ENCODE measurements around the gene PXMP2.

PXMP2 gene

DNA sequence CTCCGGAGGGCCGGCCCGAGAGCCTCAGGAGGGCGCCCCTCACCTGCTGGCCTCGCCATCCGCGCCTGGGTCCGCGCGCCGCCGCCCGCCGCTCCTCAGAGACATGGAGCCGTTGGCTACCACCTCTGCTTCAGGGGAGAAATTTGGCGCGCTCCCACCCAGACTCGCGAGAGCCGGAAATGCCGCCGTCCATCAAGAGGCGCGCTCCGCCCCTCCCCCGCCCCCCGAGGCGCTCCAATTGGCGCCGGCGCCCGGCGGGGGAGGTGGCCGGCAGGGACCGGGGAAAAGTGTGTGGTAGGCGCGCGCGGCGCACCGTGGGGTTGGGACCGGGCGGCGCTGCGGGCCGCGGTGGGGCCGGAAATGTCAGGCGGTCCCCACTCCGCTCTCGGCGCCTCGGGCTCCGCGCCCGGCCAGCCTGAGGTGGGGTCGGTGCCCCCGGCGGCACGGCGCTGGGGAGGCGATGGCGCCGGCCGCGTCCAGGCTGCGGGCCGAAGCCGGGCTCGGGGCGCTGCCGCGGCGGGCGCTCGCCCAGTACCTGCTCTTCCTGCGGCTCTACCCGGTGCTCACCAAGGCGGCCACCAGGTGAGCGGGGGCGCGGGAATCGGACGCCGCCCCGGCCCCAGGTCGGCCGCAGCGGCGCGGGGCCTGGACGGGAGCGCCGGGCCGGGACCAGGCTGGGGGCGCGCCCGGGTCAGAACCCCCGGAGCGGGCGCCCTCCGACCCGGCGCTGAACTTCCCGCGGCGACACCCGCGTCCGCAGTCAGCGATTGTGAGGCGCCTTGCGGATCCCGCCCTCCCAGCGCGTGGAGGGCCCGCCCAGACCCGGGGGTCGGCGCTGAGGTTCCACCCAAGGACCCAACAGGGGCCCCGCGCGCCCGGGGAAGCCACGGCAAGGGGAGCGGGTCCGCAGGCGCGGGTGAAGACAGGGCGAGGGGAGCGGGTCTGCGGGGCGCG lies at the start of gene PXMP2, which contains the start of gene POLE:
Gene PXMP2 (plus strand): TSS at position 377 of the 954 bp plus-strand sequence. CDS start 84 bp downstream, at position 461.
Gene POLE (minus strand): TSS at position 132 of the 954 bp plus-strand sequence. CDS start 27 bp downstream, at position 105.
- Mint-ChIP-seq H3K27ac (peak within 1 kb of the TSS; percentile 84), H3K4me1 (ENCODE audit: low read depth) (peaks cover 25% of the 10 kb centered on the region), H3K27me3 (ENCODE audit: low read depth) (no peaks in the 10 kb centered on the region), H3K4me3 (peak within 1 kb of the TSS; percentile 80), H3K9me3 (no peaks in the 10 kb centered on the region), H3K36me3 (ENCODE audit: low read depth) (peaks cover 14% of the 10 kb centered on the region)
- peak; percentile 90 for DNase-seq (ENCODE audit: low spot score)

DNA sequence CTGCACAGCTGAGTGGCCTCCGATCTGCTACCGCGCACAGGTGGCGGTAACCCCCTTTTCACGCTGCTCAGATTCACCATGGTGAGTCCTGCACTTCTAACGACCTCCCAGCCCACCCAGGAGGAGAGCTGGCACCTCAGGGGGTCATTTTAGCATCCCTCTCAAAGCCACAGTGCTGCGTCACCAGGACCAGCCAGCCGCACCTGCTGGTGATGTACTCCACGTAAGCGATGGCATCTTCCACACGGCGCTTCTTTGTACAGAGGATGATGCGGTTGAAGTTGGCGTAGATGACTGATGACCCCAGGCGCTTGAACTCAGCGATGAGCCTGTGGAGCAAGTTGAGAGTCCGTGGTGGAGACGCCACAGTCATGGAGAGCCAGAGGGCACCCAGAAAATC lies 49.6 kb upstream of the PXMP2 start:
- no peak for DNase-seq (ENCODE audit: low spot score)
- Mint-ChIP-seq H3K27me3 (ENCODE audit: low read depth) (no peaks in the 10 kb centered on the region), H3K4me1 (ENCODE audit: low read depth) (peaks cover 7% of the 10 kb centered on the region), H3K4me3 (no peak overlapping the region), H3K27ac (no peak overlapping the region), H3K9me3 (no peaks in the 10 kb centered on the region), H3K36me3 (ENCODE audit: low read depth) (peaks cover 69% of the 10 kb centered on the region)

DNA sequence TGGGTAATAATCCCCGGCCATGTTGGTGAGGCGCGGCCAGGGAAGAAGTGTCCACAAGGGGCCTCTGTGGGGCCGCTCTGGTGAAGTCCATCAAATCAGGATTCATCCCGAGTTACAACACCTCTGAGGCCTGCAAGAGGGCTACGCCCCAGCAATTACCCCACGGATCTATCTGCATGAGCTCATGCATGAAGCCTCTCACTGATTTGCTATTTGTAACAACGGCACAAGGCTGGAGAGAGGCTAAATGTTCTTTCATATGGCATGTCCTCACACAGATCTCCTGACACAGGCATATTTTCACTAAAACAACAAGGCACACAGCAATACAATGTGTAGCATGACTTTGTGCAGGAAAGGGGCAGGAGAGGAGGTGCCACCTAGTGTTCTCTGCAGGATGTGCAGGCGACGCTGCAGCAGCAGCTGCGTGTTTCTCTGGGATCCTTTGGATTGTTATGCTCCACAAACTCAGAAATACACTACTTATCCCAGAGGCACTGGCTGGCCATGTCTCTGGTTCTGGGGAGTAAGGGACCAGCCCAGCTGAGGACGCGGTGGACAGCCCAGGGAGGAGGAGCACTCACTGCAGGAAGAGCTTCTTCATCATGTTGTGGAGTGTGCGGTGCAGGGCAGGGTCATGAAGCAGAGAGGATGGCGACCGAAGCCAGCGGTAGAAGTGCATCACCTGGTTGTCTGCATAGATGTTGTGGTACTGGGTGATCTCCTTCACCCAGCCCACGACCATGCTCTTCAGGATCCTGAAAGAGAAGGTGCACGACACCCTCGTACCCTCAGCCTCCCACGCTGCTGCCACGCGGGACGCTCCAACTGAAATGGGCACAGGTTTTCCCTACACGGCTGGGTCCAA lies 48.6 kb upstream of the PXMP2 start:
- no peak for DNase-seq (ENCODE audit: low spot score)
- H3K4me1 Mint-ChIP-seq (ENCODE audit: low read depth), result peaks cover 7% of the 10 kb centered on the region
- H3K4me3 Mint-ChIP-seq, result no peak overlapping the region
- peaks cover 71% of the 10 kb centered on the region for H3K36me3 Mint-ChIP-seq (ENCODE audit: low read depth)
- H3K27ac Mint-ChIP-seq, result no peak overlapping the region
- no peaks in the 10 kb centered on the region for H3K9me3 Mint-ChIP-seq
- H3K27me3 Mint-ChIP-seq (ENCODE audit: low read depth), result no peaks in the 10 kb centered on the region

GRCh38 chr12:132639956-132640520 lies 47.3 kb upstream of the PXMP2 start:
- Mint-ChIP-seq H3K36me3 (ENCODE audit: low read depth) (peaks cover 66% of the 10 kb centered on the region), H3K27ac (no peak overlapping the region)
- DNase-seq (ENCODE audit: low spot score), result no peak

GRCh38 chr12:132640936-132641335 lies 46.5 kb upstream of the PXMP2 start:
- H3K27ac Mint-ChIP-seq, result peak overlapping the region; percentile 21
- no peaks in the 10 kb centered on the region for H3K27me3 Mint-ChIP-seq (ENCODE audit: low read depth)
- H3K4me3 Mint-ChIP-seq, result no peak overlapping the region
- no peak for DNase-seq (ENCODE audit: low spot score)
- peaks cover 57% of the 10 kb centered on the region for H3K36me3 Mint-ChIP-seq (ENCODE audit: low read depth)
- peaks cover 7% of the 10 kb centered on the region for H3K4me1 Mint-ChIP-seq (ENCODE audit: low read depth)
- no peaks in the 10 kb centered on the region for H3K9me3 Mint-ChIP-seq

More at GRCh38 chr12:132639956-132640520, 47.3 kb upstream of the PXMP2 start:
- H3K4me3 Mint-ChIP-seq, result no peak overlapping the region
- peaks cover 7% of the 10 kb centered on the region for H3K4me1 Mint-ChIP-seq (ENCODE audit: low read depth)
- H3K27me3 Mint-ChIP-seq (ENCODE audit: low read depth), result no peaks in the 10 kb centered on the region
- H3K9me3 Mint-ChIP-seq, result no peaks in the 10 kb centered on the region

DNA sequence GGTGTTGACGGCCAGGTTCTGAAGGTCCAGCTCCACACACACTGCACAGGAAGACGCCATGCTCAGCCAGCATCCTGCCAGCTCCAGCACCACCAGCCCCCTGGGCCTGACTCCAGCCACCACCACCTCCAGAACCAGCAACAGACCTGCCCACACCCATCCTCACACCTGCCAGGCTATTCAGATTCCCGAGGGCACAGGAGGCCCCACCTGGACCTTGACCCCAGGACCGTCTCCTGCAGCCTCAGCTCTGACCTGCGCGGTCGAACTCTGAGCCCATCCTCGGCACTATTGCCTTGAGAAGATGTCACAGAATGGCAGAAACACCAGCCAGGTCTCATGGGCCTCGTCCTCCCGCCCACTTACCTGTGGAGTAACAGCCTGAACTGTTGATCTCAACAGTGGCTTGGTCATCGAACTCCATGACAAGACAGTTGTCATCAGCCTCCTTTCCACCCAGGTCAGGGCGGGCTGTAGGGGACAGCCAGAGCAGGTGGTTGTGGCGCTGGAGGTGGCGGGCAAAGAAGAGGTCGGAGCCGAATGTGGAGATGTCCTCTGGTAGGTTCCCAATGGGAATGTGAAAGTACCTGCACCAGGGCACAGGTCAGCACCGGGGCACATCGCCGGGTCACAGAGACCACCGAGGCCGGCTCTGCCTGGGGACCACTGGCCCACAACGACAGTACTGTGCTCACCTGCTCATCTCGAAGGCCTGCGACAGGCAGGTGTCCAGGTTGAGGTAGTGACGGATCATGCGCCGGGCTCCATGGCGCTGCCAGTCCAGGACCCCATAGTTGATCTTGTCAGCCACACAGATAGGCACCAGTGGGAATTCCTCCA lies 45.4 kb upstream of the PXMP2 start:
- DNase-seq (ENCODE audit: low spot score), result no peak
- H3K27me3 Mint-ChIP-seq (ENCODE audit: low read depth), result no peaks in the 10 kb centered on the region
- peaks cover 54% of the 10 kb centered on the region for H3K36me3 Mint-ChIP-seq (ENCODE audit: low read depth)
- no peak overlapping the region for H3K27ac Mint-ChIP-seq
- H3K4me1 Mint-ChIP-seq (ENCODE audit: low read depth), result peaks cover 7% of the 10 kb centered on the region
- no peak overlapping the region for H3K4me3 Mint-ChIP-seq
- H3K9me3 Mint-ChIP-seq, result no peaks in the 10 kb centered on the region

- H3K36me3 Mint-ChIP-seq (ENCODE audit: low read depth), result peaks cover 52% of the 10 kb centered on the region
Measured at GRCh38 chr12:132642846-132643835, 44.2 kb upstream of the PXMP2 start.

GRCh38 chr12:132646850-132647249 lies 40.5 kb upstream of the PXMP2 start:
- H3K9me3 Mint-ChIP-seq, result no peaks in the 10 kb centered on the region
- no peak overlapping the region for H3K27ac Mint-ChIP-seq
- H3K27me3 Mint-ChIP-seq (ENCODE audit: low read depth), result no peaks in the 10 kb centered on the region
- peaks cover 3% of the 10 kb centered on the region for H3K4me1 Mint-ChIP-seq (ENCODE audit: low read depth)
- DNase-seq (ENCODE audit: low spot score), result no peak
- H3K36me3 Mint-ChIP-seq (ENCODE audit: low read depth), result peaks cover 38% of the 10 kb centered on the region
- no peak overlapping the region for H3K4me3 Mint-ChIP-seq

More at GRCh38 chr12:132642846-132643835, 44.2 kb upstream of the PXMP2 start:
- no peak overlapping the region for H3K27ac Mint-ChIP-seq
- peaks cover 4% of the 10 kb centered on the region for H3K4me1 Mint-ChIP-seq (ENCODE audit: low read depth)
- no peaks in the 10 kb centered on the region for H3K9me3 Mint-ChIP-seq
- no peaks in the 10 kb centered on the region for H3K27me3 Mint-ChIP-seq (ENCODE audit: low read depth)
- no peak for DNase-seq (ENCODE audit: low spot score)
- no peak overlapping the region for H3K4me3 Mint-ChIP-seq

GRCh38 chr12:132647858-132648257 lies 39.5 kb upstream of the PXMP2 start:
- Mint-ChIP-seq H3K27me3 (ENCODE audit: low read depth) (no peaks in the 10 kb centered on the region), H3K27ac (no peak overlapping the region), H3K36me3 (ENCODE audit: low read depth) (peaks cover 40% of the 10 kb centered on the region), H3K4me3 (no peak overlapping the region), H3K9me3 (no peaks in the 10 kb centered on the region), H3K4me1 (ENCODE audit: low read depth) (peaks cover 3% of the 10 kb centered on the region)
- DNase-seq (ENCODE audit: low spot score), result no peak

- H3K27me3 Mint-ChIP-seq (ENCODE audit: low read depth), result no peaks in the 10 kb centered on the region
- no peaks in the 10 kb centered on the region for H3K9me3 Mint-ChIP-seq
- peaks cover 41% of the 10 kb centered on the region for H3K36me3 Mint-ChIP-seq (ENCODE audit: low read depth)
- peaks cover 6% of the 10 kb centered on the region for H3K4me1 Mint-ChIP-seq (ENCODE audit: low read depth)
- H3K4me3 Mint-ChIP-seq, result no peak overlapping the region
- no peak overlapping the region for H3K27ac Mint-ChIP-seq
- no peak for DNase-seq (ENCODE audit: low spot score)
Measured at GRCh38 chr12:132648616-132649225, 38.7 kb upstream of the PXMP2 start.

- H3K9me3 Mint-ChIP-seq, result no peaks in the 10 kb centered on the region
- H3K27ac Mint-ChIP-seq, result no peak overlapping the region
- H3K4me3 Mint-ChIP-seq, result no peak overlapping the region
- no peak for DNase-seq (ENCODE audit: low spot score)
- no peaks in the 10 kb centered on the region for H3K27me3 Mint-ChIP-seq (ENCODE audit: low read depth)
- H3K36me3 Mint-ChIP-seq (ENCODE audit: low read depth), result peaks cover 44% of the 10 kb centered on the region
- peaks cover 12% of the 10 kb centered on the region for H3K4me1 Mint-ChIP-seq (ENCODE audit: low read depth)
Measured at GRCh38 chr12:132649226-132649945, 38.0 kb upstream of the PXMP2 start.

Data from T-helper 2 cell treated with Interferon-gamma antibody and Interleukin-4, amounts not matched to agents 5 μg/mL and 100 μg/mL, for 36 hours (primary cell).